Vagina (tissue), 2 donors: ENCODE results near the gene FMO1.

Experiments used
- CTCF ChIP-seq, 3 experiments: fragments of 450-650 bp in 2 of 3; fragments of 200-600 bp in 1 of 3; sonication (generic) in 1 of 3; IDR thresholded peaks; one replicate each; pipeline ENCODE4 v1.5.1; 2017 to 2019; ENCODE audit warnings: antibody characterized with exemption in 3 of 3, mild to moderate bottlenecking in 2 of 3, moderate library complexity in 2 of 3
- POLR2A ChIP-seq, 2 donors: fragments of 450-650 bp; IDR thresholded peaks; one replicate each; pipeline ENCODE4 v1.6.1; 2017; ENCODE audit warnings: antibody characterized with exemption in 2 of 2, mild to moderate bottlenecking in 2 of 2, moderate library complexity in 2 of 2

DNA sequence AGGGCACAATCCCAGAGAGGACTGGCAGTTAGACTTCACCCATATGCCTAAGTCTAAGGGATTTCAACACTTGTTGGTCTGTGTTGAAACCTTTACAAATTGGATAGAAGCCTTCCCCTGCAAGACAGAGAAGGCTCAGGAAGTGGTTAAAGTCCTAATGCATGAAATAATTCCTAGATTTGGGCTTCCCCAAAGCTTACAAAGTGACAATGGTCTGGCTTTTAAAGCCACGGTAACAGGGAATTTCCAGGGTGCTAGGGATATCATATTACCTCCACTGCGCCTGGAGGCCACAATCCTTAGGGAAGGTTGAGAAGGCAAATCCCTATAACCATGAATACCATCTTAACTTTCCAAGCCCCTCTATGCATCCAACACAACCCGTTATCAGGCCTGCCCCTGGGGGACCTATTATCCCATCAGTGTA lies 62.4 kb downstream of the FMO1 start:
- no peak for TF ChIP-seq CTCF (IDR thresholded peaks at IDR 0.05)
- TF ChIP-seq POLR2A (IDR thresholded peaks at IDR 0.05), result no peak
